Bronchial epithelial cell (primary cell): Measurements from ENCODE around the gene PHF21B. TPM values are rescaled to one million over a fixed set of nuclear protein-coding genes. Genes with fewer than 3 reads are reported as not detected.

ENCODE experiments used
- DNase-seq: peaks from one replicate; pipeline ENCODE4 v3.0.0-alpha.2; 2010; ENCODE audit warnings: low read depth
- FAIRE-seq: peaks from 2 replicates; lab custom pipeline; 2011; peaks lifted over from hg19 to GRCh38; lab: Jason Lieb, UNC
- H3K27me3 ChIP-seq: 2 replicates; pipeline ENCODE4 v1.5.1; 2011; ENCODE audit warnings: low read length; ENCODE audit not compliant: control insufficient read depth, insufficient read depth
- H3K36me3 ChIP-seq: 2 replicates; pipeline ENCODE4 v1.5.1; 2011; ENCODE audit warnings: low read length; ENCODE audit not compliant: control insufficient read depth, insufficient read depth
- H3K4me3 ChIP-seq: 2 replicates; pipeline ENCODE4 v1.5.1; 2011; ENCODE audit warnings: mild to moderate bottlenecking, low read depth, low read length, control low read depth
- CTCF ChIP-seq: IDR thresholded peaks from 2 replicates; pipeline ENCODE4 v1.5.1; 2011; ENCODE audit warnings: mild to moderate bottlenecking, moderate library complexity, low read length, control low read depth, inconsistent platforms; ENCODE audit not compliant: insufficient read depth, severe bottlenecking
- total RNA-seq: library from RNA; depleted of rRNA; stranded (reverse); fragments of >200 nt; gene quantifications from 2 replicates; pipeline ENCODE4 v1.2.1, GENCODE V29; 2014

Gene PHF21B
- total RNA-seq, 1 donor from 2014 or later, result not detected

- TF ChIP-seq CTCF, result no peak
- no peak for DNase-seq
- H3K4me3 ChIP-seq, result no peak overlapping the region
- H3K27me3 ChIP-seq, result peaks cover 2% of the 10 kb centered on the region
- no peaks in the 10 kb centered on the region for H3K36me3 ChIP-seq
- FAIRE-seq, result no peak
These were observed 78.0 kb downstream of the PHF21B start for GRCh38 chr22:44931766-44932165.

- TF ChIP-seq CTCF, result no peak
- Histone ChIP-seq H3K4me3 (no peak overlapping the region), H3K27me3 (peaks cover 2% of the 10 kb centered on the region), H3K36me3 (no peaks in the 10 kb centered on the region)
- no peak for FAIRE-seq
- no peak for DNase-seq
These were observed 78.7 kb downstream of the PHF21B start for GRCh38 chr22:44931077-44931540.

GRCh38 chr22:44930711-44931035, 79.1 kb downstream of the PHF21B start:
- TF ChIP-seq CTCF, result no peak
- peaks cover 2% of the 10 kb centered on the region for H3K27me3 ChIP-seq
- no peak for FAIRE-seq
- DNase-seq, result no peak
- no peaks in the 10 kb centered on the region for H3K36me3 ChIP-seq
- no peak overlapping the region for H3K4me3 ChIP-seq

- FAIRE-seq, result no peak
- peaks cover 2% of the 10 kb centered on the region for H3K27me3 ChIP-seq
- TF ChIP-seq CTCF, result no peak
- no peak for DNase-seq
- H3K4me3 ChIP-seq, result no peak overlapping the region
- no peaks in the 10 kb centered on the region for H3K36me3 ChIP-seq
These were observed 79.6 kb downstream of the PHF21B start for GRCh38 chr22:44930016-44930710.

GRCh38 chr22:44929359-44930015, 80.3 kb downstream of the PHF21B start:
- H3K27me3 ChIP-seq, result peaks cover 2% of the 10 kb centered on the region
- H3K4me3 ChIP-seq, result no peak overlapping the region
- FAIRE-seq, result no peak
- H3K36me3 ChIP-seq, result no peaks in the 10 kb centered on the region
- DNase-seq, result no peak
- TF ChIP-seq CTCF, result no peak
